ENCODE measurements around the gene CELA2A. TPM values are rescaled to one million over a fixed set of nuclear protein-coding genes. Genes with fewer than 3 reads are reported as not detected.
"Not testable (repeated sequence)": the region's sequence is repeated elsewhere in the genome, so short reads cannot be mapped to it uniquely, and the experiment has no call there.

The CELA2A gene
- total and polyA plus RNA-seq, 4 donors, result 0.72 TPM; not detected in 3

GRCh38 chr1:15507278-15507677 is 50.7 kb downstream of the CELA2A start:
- H3K4me3 ChIP-seq (ENCODE audit: low read depth, low read length), result no peak overlapping the region
- peaks cover 56% of the 10 kb centered on the region for H3K36me3 ChIP-seq (ENCODE audit: control insufficient read depth, insufficient read depth, low read length)
- H3K9me3 ChIP-seq (ENCODE audit: control insufficient read depth, insufficient read depth, low read length), result no peaks in the 10 kb centered on the region
- no peak for DNase-seq (ENCODE audit: low read depth in 4 of 6, low spot score in 6 of 6)
- no peaks in the 10 kb centered on the region for H3K4me1 ChIP-seq (ENCODE audit: control insufficient read depth, insufficient read depth, low read length)
- H3K27ac ChIP-seq (ENCODE audit: low read depth, low read length), result no peak overlapping the region
- WGBS (ENCODE audit: insufficient coverage), result 79% methylated on average over 2 of the region's 5 CpGs
- H3K27me3 ChIP-seq (ENCODE audit: control insufficient read depth, insufficient read depth, low read length), result no peaks in the 10 kb centered on the region

DNA sequence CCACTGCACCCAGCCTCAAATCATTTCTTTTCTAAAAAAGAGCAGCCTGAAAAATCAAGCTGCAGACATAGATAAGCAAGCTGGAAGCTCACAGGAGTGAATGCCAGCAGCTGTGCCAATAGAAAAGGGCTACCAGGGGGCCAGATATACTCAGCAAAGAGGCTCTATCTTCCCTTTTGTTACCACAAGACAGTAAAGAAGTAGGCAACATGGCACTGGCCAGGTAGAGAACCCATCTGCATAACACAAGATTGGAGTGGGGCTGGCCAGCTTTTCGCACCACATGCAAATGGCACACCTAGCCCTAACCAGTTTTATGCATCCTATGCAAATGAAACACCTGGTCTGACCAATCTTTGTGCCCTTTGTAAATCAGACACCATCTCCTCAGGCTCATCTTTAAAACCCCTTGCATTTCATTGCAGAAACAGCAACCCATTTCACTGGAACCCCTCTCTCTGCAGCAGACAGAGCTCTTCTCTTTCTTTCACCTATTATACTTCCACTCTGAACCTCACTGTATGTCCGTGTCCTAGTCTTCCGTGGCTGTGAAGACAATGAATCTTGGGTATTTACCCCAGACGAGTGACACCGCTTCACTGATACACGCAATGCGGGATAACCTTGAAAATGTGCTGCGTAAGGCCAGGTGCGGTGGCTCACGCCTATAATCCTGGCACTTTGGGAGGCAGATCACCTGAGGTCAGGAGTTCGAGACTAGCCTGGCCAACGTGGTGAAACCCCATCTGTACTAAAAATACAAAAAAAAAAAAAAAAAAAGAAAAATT is 52.4 kb downstream of the CELA2A start:
- Histone ChIP-seq H3K27me3 (ENCODE audit: control insufficient read depth, insufficient read depth, low read length) (no peaks in the 10 kb centered on the region), H3K27ac (ENCODE audit: low read depth, low read length) (no peak overlapping the region), H3K9me3 (ENCODE audit: control insufficient read depth, insufficient read depth, low read length) (no peaks in the 10 kb centered on the region), H3K4me1 (ENCODE audit: control insufficient read depth, insufficient read depth, low read length) (no peaks in the 10 kb centered on the region), H3K36me3 (ENCODE audit: control insufficient read depth, insufficient read depth, low read length) (peaks cover 46% of the 10 kb centered on the region), H3K4me3 (ENCODE audit: low read depth, low read length) (no peak overlapping the region)
- 87% methylated on average over 7 of the region's 12 CpGs for WGBS (ENCODE audit: insufficient coverage)
- no peak for DNase-seq (ENCODE audit: low read depth in 4 of 6, low spot score in 6 of 6)

DNA sequence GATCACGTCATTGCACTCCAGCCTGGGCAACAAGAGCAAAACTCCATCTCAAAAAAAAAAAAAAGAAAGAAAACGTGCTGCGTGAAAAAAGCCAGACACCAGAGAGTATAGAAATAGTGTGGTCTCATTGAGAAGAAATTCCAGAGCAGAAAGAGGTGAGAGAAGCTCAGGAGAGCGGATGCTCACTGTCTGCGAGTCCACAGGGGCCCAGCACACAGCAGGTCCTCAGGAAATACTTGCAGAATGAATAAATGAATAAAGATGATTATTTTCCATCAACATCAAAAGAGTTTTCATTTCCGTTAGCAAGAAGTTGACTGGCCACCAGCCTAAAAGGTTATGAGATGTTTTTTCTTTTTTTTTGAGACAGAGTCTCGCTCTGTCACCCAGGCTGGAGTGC is 53.1 kb downstream of the CELA2A start:
- H3K27ac ChIP-seq (ENCODE audit: low read depth, low read length), result no peak overlapping the region
- H3K9me3 ChIP-seq (ENCODE audit: control insufficient read depth, insufficient read depth, low read length), result no peaks in the 10 kb centered on the region
- no peaks in the 10 kb centered on the region for H3K27me3 ChIP-seq (ENCODE audit: control insufficient read depth, insufficient read depth, low read length)
- peaks cover 42% of the 10 kb centered on the region for H3K36me3 ChIP-seq (ENCODE audit: control insufficient read depth, insufficient read depth, low read length)
- H3K4me1 ChIP-seq (ENCODE audit: control insufficient read depth, insufficient read depth, low read length), result no peaks in the 10 kb centered on the region
- 93% methylated on average over 3 of the region's 7 CpGs for WGBS (ENCODE audit: insufficient coverage)
- H3K4me3 ChIP-seq (ENCODE audit: low read depth, low read length), result no peak overlapping the region
- DNase-seq (ENCODE audit: low read depth in 4 of 6, low spot score in 6 of 6), result no peak

DNA sequence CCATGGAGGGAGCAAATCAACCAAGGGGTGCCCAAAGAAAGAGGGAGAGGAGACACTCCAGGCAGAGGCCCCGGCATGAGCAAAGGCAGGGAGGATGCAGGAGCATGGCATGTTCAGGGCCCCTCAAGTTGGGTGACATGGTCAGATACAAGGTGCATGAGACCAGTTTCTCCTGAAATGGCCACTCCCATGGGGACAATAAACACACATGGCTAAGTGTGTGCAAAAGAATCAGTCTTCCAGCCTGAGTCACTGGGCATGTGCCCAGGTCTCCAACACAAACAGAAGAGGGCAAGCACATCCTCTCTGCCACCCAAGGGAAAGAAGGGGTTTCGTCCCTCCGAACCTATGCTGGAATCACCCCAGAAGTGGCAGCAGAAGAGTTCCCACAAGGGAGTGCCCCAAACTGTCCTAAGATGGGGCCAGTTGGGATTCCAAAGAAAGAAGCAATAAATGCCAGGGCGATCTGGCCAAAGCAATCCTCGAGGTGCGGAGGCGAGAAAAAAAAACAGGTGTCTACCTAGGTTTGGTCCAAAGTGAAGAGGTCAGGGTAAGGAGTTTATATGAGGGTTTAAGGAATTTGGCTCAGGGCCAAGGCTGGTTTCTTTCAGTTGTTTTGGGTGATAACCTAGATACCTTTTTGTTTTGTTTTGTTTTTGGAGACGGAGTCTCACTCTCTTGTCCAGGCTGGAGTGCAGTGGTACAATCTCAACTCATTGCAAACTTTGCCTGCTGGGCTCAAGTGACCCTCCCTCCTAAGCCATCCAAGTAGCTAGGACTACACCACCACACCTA is 54.3 kb downstream of the CELA2A start:
- peaks cover 29% of the 10 kb centered on the region for H3K36me3 ChIP-seq (ENCODE audit: control insufficient read depth, insufficient read depth, low read length)
- H3K9me3 ChIP-seq (ENCODE audit: control insufficient read depth, insufficient read depth, low read length), result no peaks in the 10 kb centered on the region
- H3K27ac ChIP-seq (ENCODE audit: low read depth, low read length), result no peak overlapping the region
- H3K27me3 ChIP-seq (ENCODE audit: control insufficient read depth, insufficient read depth, low read length), result no peaks in the 10 kb centered on the region
- no peak overlapping the region for H3K4me3 ChIP-seq (ENCODE audit: low read depth, low read length)
- WGBS (ENCODE audit: insufficient coverage), result 97% methylated on average over 7 of the region's 8 CpGs
- no peak for DNase-seq (ENCODE audit: low read depth in 4 of 6, low spot score in 6 of 6)
- H3K4me1 ChIP-seq (ENCODE audit: control insufficient read depth, insufficient read depth, low read length), result no peaks in the 10 kb centered on the region

DNA sequence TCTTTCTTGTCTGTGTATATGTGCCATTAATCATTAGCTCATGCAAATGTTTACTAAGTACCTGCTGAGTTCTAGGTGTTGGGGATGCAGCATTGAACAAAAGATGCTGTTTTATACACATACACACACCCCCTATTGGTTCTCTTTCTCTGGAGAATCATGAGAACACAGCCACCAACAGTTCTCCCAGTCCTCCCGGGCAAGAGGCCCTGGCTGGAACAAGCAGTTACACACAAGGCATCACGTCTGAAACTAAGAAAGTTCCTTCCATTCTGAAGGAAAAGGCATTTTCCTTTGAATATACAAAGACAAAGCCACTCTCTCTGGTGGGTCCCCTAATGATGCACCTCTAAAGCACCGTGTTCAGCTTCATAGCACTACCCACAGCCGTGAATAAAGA is 56.7 kb downstream of the CELA2A start:
- no peaks in the 10 kb centered on the region for H3K4me1 ChIP-seq (ENCODE audit: control insufficient read depth, insufficient read depth, low read length)
- 65% methylated on average over 4 of the region's 4 CpGs for WGBS (ENCODE audit: insufficient coverage)
- peaks cover 21% of the 10 kb centered on the region for H3K36me3 ChIP-seq (ENCODE audit: control insufficient read depth, insufficient read depth, low read length)
- H3K27ac ChIP-seq (ENCODE audit: low read depth, low read length), result no peak overlapping the region
- DNase-seq (ENCODE audit: low read depth in 4 of 6, low spot score in 6 of 6), result no peak
- H3K9me3 ChIP-seq (ENCODE audit: control insufficient read depth, insufficient read depth, low read length), result no peaks in the 10 kb centered on the region
- H3K27me3 ChIP-seq (ENCODE audit: control insufficient read depth, insufficient read depth, low read length), result no peaks in the 10 kb centered on the region
- H3K4me3 ChIP-seq (ENCODE audit: low read depth, low read length), result no peak overlapping the region

DNA sequence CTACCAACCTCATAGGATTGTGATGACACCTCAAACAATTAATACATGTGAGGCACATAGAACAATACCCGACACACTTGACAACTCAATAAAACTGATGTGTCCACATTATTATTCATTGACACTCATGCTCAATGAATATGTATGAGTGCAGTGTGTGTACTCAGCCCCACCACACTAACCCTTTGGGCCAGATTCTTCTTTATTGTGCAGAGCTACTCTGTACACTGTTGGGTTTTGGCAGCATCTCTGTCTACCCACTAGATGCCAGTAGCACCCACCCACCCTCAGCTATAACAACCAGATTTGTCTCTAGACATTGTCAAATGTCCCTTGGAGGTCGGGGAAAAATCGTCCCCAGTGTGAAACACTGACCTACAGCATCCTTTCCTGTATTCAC is 57.4 kb downstream of the CELA2A start:
- H3K36me3 ChIP-seq (ENCODE audit: control insufficient read depth, insufficient read depth, low read length), result peaks cover 22% of the 10 kb centered on the region
- no peak for DNase-seq (ENCODE audit: low read depth in 4 of 6, low spot score in 6 of 6)
- H3K4me1 ChIP-seq (ENCODE audit: control insufficient read depth, insufficient read depth, low read length), result no peaks in the 10 kb centered on the region
- no peaks in the 10 kb centered on the region for H3K9me3 ChIP-seq (ENCODE audit: control insufficient read depth, insufficient read depth, low read length)
- H3K4me3 ChIP-seq (ENCODE audit: low read depth, low read length), result no peak overlapping the region
- H3K27me3 ChIP-seq (ENCODE audit: control insufficient read depth, insufficient read depth, low read length), result no peaks in the 10 kb centered on the region
- 66% methylated on average over 2 of the region's 3 CpGs for WGBS (ENCODE audit: insufficient coverage)
- no peak overlapping the region for H3K27ac ChIP-seq (ENCODE audit: low read depth, low read length)

DNA sequence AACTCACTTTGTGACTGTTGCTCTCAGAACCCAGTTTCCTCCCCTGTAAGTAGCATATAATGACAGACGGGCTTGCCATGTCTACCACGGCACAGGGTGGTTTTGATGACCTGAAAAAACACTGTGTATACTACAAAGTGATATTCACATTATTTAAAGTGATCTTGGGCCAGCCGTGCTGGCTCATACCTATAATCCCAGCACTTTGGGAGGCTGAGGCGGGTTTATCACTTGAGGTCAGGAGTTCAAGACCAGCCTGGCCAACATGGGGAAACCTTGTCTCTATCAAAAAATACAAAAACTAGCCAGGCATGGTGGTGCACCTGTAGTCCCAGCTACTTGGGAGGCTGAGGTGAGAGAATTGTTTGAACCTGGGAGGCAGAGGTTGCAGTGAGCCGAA is 58.0 kb downstream of the CELA2A start:
- not testable (repeated sequence) for H3K4me1 ChIP-seq (ENCODE audit: control insufficient read depth, insufficient read depth, low read length); H3K4me3 ChIP-seq (ENCODE audit: low read depth, low read length); DNase-seq (ENCODE audit: low read depth in 4 of 6, low spot score in 6 of 6); H3K27ac ChIP-seq (ENCODE audit: low read depth, low read length); H3K27me3 ChIP-seq (ENCODE audit: control insufficient read depth, insufficient read depth, low read length); H3K9me3 ChIP-seq (ENCODE audit: control insufficient read depth, insufficient read depth, low read length)
- WGBS (ENCODE audit: insufficient coverage), result no CpG with 5 or more reads among the region's 5 CpGs
- H3K36me3 ChIP-seq (ENCODE audit: control insufficient read depth, insufficient read depth, low read length), result peaks cover 22% of the 10 kb centered on the region

DNA sequence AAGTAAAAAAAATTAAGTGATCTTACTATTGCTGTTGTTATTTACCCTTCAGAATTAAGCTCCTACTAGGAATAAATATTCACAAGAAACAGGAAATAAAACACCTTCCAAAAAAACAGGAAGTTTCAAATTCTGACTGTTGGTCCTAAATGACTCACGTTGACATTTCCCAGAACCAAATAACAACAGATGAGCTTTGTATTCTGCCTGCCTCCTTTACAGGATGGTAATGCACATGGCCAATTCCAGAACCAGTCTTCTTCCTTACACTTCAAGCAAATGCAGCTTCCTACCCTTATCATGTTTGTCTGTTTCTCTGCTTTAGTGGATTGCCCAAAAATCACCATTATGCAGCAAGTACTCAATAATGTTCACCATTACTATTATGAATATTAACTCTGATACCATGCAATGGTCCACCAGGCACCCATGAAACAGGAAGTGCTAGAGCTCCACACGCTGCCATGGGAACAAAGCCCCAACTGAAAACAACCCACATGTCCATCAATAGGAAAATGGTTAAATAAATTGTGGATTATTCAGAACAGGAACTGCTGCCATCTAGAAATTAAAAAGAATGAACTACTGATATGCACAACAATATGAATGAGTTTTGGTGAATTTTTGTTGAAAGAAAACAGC is 58.6 kb downstream of the CELA2A start:
- Histone ChIP-seq H3K36me3 (ENCODE audit: control insufficient read depth, insufficient read depth, low read length) (peaks cover 22% of the 10 kb centered on the region), H3K27ac (ENCODE audit: low read depth, low read length) (no peak overlapping the region), H3K4me3 (ENCODE audit: low read depth, low read length) (no peak overlapping the region), H3K27me3 (ENCODE audit: control insufficient read depth, insufficient read depth, low read length) (no peaks in the 10 kb centered on the region), H3K4me1 (ENCODE audit: control insufficient read depth, insufficient read depth, low read length) (no peaks in the 10 kb centered on the region), H3K9me3 (ENCODE audit: control insufficient read depth, insufficient read depth, low read length) (no peaks in the 10 kb centered on the region)
- 78% methylated on average over 1 of the region's 2 CpGs for WGBS (ENCODE audit: insufficient coverage)
- DNase-seq (ENCODE audit: low read depth in 4 of 6, low spot score in 6 of 6), result no peak

DNA sequence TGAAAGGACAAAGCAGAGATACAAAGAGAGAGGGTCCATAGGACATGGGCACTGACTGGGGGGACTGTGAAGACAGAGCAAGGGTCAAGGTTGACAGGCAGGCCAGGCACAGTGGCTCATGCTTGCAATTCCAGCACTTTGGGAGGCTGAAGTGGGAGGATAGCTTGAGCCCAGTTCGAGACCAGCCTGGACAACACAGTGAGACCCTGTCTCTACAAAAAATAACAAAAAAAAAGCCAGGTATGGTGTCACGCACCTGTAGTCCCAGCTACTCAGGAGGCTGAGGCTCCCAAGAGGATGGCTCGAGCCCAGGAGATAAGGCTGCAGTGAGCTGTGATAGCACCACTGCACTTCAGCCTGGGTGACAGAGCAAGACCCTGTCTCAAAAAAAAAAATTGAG is 63.1 kb downstream of the CELA2A start:
- Histone ChIP-seq H3K27me3 (ENCODE audit: control insufficient read depth, insufficient read depth, low read length) (no peaks in the 10 kb centered on the region), H3K36me3 (ENCODE audit: control insufficient read depth, insufficient read depth, low read length) (peaks cover 11% of the 10 kb centered on the region), H3K4me3 (ENCODE audit: low read depth, low read length) (no peak overlapping the region), H3K4me1 (ENCODE audit: control insufficient read depth, insufficient read depth, low read length) (peaks cover 7% of the 10 kb centered on the region), H3K9me3 (ENCODE audit: control insufficient read depth, insufficient read depth, low read length) (no peaks in the 10 kb centered on the region), H3K27ac (ENCODE audit: low read depth, low read length) (no peak overlapping the region)
- DNase-seq (ENCODE audit: low read depth in 4 of 6, low spot score in 6 of 6), result no peak
- 100% methylated on average over 2 of the region's 3 CpGs for WGBS (ENCODE audit: insufficient coverage)

Measured in spinal cord (tissue), 10 donors.